Astrocyte of the cerebellum (primary cell): Measurements from ENCODE around the gene NDUFB11.

Experiments
- DNase-seq: peaks from one replicate; pipeline ENCODE4 v3.0.0-alpha.2; 2011; ENCODE audit warnings: low read depth
- H3K4me3 ChIP-seq: 2 replicates; pipeline ENCODE4 v1.5.1; 2011; ENCODE audit warnings: mild to moderate bottlenecking, low read depth, low read length, moderate library complexity
- in situ Hi-C: cut with HindIII; loops from 2 replicates; pipeline ENCODE4 v1.10.0; 2017; ENCODE audit warnings: low sequenced_read_pairs
- TF ChIP-seq, protein P1 (sequence below): IDR thresholded peaks from 2 replicates; pipeline ENCODE4 v1.5.1; 2012; ENCODE audit warnings: low read length, low read depth, moderate library complexity, mild to moderate bottlenecking; ENCODE audit errors: missing control alignments

The NDUFB11 gene

DNA sequence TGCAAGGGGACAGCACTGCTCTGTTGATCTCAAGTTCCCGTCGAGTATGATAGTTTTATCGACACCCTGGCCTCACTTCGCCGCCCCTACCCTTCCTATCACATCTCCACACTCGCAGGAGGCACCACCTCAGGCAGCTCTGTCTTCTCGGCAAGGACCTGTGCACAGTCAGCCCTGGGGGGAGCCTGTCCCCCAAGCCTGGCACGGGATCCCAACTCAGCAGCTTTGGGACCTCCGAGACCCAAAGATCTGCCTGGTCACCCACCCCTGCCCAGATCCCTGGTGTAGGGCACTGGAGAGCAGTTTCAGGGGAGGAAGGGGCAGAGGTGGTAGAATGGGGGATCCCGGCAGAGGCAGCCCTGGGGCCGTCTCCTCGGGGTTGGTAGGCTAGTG, 31.1 kb upstream of the NDUFB11 start:
- DNase-seq, result no peak
- TF ChIP-seq, protein P1, sequence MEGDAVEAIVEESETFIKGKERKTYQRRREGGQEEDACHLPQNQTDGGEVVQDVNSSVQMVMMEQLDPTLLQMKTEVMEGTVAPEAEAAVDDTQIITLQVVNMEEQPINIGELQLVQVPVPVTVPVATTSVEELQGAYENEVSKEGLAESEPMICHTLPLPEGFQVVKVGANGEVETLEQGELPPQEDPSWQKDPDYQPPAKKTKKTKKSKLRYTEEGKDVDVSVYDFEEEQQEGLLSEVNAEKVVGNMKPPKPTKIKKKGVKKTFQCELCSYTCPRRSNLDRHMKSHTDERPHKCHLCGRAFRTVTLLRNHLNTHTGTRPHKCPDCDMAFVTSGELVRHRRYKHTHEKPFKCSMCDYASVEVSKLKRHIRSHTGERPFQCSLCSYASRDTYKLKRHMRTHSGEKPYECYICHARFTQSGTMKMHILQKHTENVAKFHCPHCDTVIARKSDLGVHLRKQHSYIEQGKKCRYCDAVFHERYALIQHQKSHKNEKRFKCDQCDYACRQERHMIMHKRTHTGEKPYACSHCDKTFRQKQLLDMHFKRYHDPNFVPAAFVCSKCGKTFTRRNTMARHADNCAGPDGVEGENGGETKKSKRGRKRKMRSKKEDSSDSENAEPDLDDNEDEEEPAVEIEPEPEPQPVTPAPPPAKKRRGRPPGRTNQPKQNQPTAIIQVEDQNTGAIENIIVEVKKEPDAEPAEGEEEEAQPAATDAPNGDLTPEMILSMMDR, result no peak
- in situ Hi-C loops, result no loop called here
- H3K4me3 ChIP-seq, result no peak overlapping the region

DNA sequence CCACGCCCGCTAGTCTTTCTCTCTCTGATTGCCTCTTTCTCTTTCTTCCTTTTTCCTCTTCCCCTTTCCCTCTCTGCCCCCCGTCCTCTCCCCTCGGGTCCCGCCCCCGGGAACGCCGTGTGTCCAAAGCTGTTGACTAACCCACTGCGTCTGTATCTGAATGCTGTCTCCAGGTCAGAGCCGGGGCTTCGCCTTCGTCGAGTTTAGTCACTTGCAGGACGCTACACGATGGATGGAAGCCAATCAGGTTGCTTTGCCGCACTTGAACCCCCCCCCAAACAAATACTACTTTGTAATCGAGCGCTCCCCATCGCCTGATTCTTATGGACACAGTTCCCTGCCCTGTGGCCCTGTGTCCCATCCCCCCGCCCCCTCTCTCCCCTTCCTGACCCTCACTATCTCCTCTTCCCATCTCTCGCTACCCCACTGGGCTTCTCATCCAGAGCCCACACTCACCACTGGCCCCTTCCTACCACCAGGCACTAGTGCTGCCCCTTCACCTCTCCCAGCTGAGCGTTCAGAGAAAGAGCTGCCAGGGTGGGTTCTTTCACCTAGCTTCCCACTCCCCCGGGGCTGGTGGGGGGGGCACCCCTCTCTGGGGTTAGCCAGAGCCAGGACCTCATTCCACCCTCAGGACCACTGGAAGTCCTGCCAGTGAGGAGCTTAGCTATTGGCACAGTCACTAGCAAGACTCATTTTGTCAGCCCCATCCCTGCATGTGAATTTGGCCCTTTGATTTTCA, 30.5 kb upstream of the NDUFB11 start:
- TF ChIP-seq, protein P1, result no peak
- no peak for DNase-seq
- in situ Hi-C loops, result no loop called here
- no peak overlapping the region for H3K4me3 ChIP-seq

DNA sequence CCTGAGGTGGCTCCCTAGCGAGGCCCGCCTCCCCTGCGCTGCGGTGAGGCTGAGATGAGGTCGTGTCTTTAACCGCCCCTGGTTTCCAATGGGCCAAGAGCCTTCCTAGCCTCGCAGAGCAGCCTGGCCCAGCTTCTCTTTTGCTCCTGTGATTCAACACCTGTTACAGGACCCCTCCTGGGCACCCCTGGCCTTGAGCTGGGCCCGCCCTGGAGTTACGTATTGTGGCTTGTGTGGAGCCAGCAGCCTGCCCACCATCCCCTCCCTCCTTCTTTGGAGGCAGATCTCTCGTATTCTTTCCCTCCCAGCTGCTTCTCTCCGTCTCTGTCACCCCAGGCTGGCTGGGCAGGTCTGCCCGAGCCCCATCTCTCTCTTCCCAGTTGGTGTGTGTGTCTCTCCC, 29.9 kb upstream of the NDUFB11 start:
- no peak overlapping the region for H3K4me3 ChIP-seq
- in situ Hi-C loops, result no loop called here
- no peak for DNase-seq
- TF ChIP-seq, protein P1, result no peak

DNA sequence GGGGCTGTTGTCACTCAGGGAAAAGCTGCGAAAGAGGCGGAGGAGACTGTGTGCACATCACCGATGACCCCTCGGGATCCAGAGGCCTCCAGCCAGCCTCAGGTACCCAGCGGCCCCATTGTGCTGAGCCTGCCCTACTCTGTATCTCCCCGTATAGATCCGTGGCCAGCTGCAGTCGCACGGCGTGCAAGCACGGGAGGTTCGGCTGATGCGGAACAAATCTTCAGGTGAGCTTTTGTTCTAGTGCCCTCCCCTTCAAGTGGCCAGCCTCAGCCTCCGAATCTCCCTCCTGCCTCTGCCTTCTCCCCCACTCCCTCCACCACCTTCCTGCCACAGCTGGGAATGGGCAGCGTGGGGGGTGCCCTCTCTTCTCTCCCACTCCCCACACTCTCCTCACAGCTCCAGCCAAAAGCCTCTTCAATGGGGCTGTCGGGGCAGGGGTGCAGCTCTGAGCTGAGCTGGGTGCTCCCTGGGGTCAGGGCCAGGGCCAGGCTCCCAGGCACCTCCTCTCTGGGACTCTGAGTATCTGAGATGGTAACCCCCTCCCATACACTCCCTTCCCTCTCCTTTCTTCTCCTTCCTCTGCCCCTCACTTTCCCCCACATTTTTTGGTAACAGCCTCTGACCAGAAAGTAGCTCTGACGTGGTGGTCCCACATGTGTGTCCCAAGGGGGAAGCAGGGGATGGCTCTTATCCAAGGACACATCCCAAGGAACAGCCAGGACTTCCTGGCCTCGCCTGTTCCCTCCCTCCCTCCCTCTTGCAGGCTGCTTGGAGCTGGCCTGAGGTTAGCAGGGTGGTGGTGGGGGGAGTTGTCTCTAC, 28.7 kb upstream of the NDUFB11 start:
- TF ChIP-seq, protein P1, result no peak
- H3K4me3 ChIP-seq, result no peak overlapping the region
- DNase-seq, result no peak
- in situ Hi-C loops, result no loop called here

DNA sequence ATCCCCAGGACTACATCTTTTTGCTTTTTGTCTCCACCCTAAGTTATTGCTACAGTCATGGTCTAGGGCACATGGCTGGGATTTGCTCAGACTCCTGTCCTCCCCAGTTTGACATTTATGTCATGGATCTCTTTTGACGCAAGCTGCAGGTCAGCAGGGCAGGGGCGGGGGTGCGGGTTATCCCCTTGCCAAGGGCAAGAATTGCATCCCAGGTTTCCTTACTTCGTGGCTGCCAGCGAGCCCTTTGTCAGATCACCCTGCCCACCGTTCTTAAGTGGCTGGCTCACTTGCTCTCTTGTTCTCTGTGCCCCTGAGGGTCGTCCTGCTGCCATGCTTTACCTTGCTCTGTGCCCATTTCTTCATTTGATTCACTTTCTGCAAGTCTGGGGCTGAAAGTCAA, 28.0 kb upstream of the NDUFB11 start:
- TF ChIP-seq, protein P1, result no peak
- no peak for DNase-seq
- in situ Hi-C loops, result no loop called here
- H3K4me3 ChIP-seq, result no peak overlapping the region

DNA sequence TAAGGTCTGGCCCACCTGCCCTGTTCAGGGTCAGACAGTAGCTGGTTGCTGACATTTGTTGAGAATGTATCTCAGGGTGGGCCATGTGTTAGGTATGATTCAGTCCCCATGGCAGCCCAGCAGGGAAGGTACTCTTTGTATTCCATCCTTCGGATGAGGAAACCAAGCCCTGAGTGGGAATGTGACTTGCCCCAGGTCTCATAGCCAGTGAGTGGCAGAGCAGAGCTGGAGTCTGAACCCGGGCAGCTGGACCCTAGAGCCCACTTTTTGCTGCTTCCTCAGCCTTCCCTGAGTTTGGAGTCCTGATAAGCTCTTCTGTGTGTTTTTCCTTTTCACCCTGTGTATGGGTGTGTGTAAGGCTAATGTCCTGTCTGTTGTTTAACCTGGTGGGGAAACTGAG, 27.5 kb upstream of the NDUFB11 start:
- H3K4me3 ChIP-seq, result no peak overlapping the region
- TF ChIP-seq, protein P1, result no peak
- no peak for DNase-seq
- in situ Hi-C loops, result no loop called here
